DOHH2 (cell line): Measurements from ENCODE around the gene TM4SF5.
A peak's percentile ranks its signal among the peaks of the same experiment; 100 is the strongest.

Experiments
- H3F3A ChIP-seq: fragments of 200-600 bp; sonication (generic), shearing (Covaris generic); 2 replicates; pipeline ENCODE4 v1.6.0; 2016; ENCODE audit warnings: antibody characterized with exemption, mild to moderate bottlenecking; ENCODE audit not compliant: control insufficient read depth, insufficient read depth
- H3K27ac ChIP-seq: fragments of 200-600 bp; sonication (generic); 2 replicates; pipeline ENCODE4 v1.5.1; 2014; ENCODE audit warnings: low read depth, mild to moderate bottlenecking, low read length, moderate library complexity
- H3K27me3 ChIP-seq: fragments of 200-600 bp; sonication (generic); 2 replicates; pipeline ENCODE4 v1.6.1; 2014; ENCODE audit warnings: mild to moderate bottlenecking, low read length, mixed read lengths; ENCODE audit not compliant: control insufficient read depth
- H3K36me3 ChIP-seq: fragments of 200-600 bp; sonication (generic); 2 replicates; pipeline ENCODE4 v1.6.1; 2014; ENCODE audit warnings: mild to moderate bottlenecking, low read length, moderate library complexity, mixed read lengths; ENCODE audit not compliant: control insufficient read depth
- H3K4me1 ChIP-seq: fragments of 200-600 bp; sonication (generic); 2 replicates; pipeline ENCODE4 v1.6.1; 2014; ENCODE audit warnings: mild to moderate bottlenecking, low read length, mixed read lengths; ENCODE audit not compliant: control insufficient read depth
- H3K4me2 ChIP-seq: fragments of 200-600 bp; sonication (generic); 2 replicates; pipeline ENCODE4 v1.6.0; 2014; ENCODE audit warnings: mild to moderate bottlenecking, low read length, moderate library complexity
- H3K4me3 ChIP-seq: fragments of 200-600 bp; sonication (generic); 2 replicates; pipeline ENCODE4 v1.5.1; 2014; ENCODE audit warnings: mild to moderate bottlenecking, low read length, mixed read lengths
- H3K79me2 ChIP-seq: fragments of 200-600 bp; sonication (generic); 2 replicates; pipeline ENCODE4 v1.6.1; 2014; ENCODE audit warnings: mild to moderate bottlenecking, low read length, mixed read lengths; ENCODE audit not compliant: control insufficient read depth
- H3K9me2 ChIP-seq: fragments of 200-600 bp; sonication (generic); replicated peaks from 2 replicates; pipeline ENCODE4 v1.6.1; 2014; ENCODE audit warnings: mild to moderate bottlenecking, low read length, mixed read lengths; ENCODE audit not compliant: control insufficient read depth
- H3K9me3 ChIP-seq: fragments of 200-600 bp; sonication (generic); 2 replicates; pipeline ENCODE4 v1.6.1; 2014; ENCODE audit warnings: antibody characterized with exemption, low read length, mixed read lengths; ENCODE audit not compliant: control insufficient read depth, insufficient read depth
- H4K20me1 ChIP-seq: fragments of 200-600 bp; sonication (generic); 2 replicates; pipeline ENCODE4 v1.6.0; 2014; ENCODE audit warnings: low read depth, mild to moderate bottlenecking, antibody characterized with exemption, low read length, moderate library complexity; ENCODE audit not compliant: control insufficient read depth, insufficient read depth
- EZH2phosphoT487 ChIP-seq: fragments of 200-600 bp; sonication (generic); IDR thresholded peaks from 2 replicates; pipeline ENCODE4 v1.6.1; 2017; ENCODE audit warnings: borderline replicate concordance, mild to moderate bottlenecking, antibody characterized with exemption, low read length, moderate library complexity, mixed read lengths
- TF ChIP-seq, protein P1 (sequence below): fragments of 200-600 bp; sonication (generic); IDR thresholded peaks from one replicate; pipeline ENCODE4 v1.5.1; 2014; ENCODE audit warnings: antibody characterized with exemption, mild to moderate bottlenecking, low read depth, low read length; ENCODE audit not compliant: poor library complexity, severe bottlenecking

Gene TM4SF5

GRCh38 chr17:4796552-4796920 is 24.9 kb downstream of the TM4SF5 start:
- no peaks in the 10 kb centered on the region for H4K20me1 ChIP-seq
- no peaks in the 10 kb centered on the region for H3K9me3 ChIP-seq
- peaks cover 17% of the 10 kb centered on the region for H3K36me3 ChIP-seq
- no peaks in the 10 kb centered on the region for H3K9me2 ChIP-seq
- no peaks in the 10 kb centered on the region for H3F3A ChIP-seq
- H3K4me2 ChIP-seq, result peak overlapping the region; percentile 61
- peaks cover 17% of the 10 kb centered on the region for H3K79me2 ChIP-seq
- peaks cover 14% of the 10 kb centered on the region for H3K4me1 ChIP-seq
- H3K27ac ChIP-seq, result peak overlapping the region; percentile 15
- TF ChIP-seq EZH2phosphoT487, result no peak
- TF ChIP-seq, protein P1, sequence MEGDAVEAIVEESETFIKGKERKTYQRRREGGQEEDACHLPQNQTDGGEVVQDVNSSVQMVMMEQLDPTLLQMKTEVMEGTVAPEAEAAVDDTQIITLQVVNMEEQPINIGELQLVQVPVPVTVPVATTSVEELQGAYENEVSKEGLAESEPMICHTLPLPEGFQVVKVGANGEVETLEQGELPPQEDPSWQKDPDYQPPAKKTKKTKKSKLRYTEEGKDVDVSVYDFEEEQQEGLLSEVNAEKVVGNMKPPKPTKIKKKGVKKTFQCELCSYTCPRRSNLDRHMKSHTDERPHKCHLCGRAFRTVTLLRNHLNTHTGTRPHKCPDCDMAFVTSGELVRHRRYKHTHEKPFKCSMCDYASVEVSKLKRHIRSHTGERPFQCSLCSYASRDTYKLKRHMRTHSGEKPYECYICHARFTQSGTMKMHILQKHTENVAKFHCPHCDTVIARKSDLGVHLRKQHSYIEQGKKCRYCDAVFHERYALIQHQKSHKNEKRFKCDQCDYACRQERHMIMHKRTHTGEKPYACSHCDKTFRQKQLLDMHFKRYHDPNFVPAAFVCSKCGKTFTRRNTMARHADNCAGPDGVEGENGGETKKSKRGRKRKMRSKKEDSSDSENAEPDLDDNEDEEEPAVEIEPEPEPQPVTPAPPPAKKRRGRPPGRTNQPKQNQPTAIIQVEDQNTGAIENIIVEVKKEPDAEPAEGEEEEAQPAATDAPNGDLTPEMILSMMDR, result no peak
- peak overlapping the region; percentile 86 for H3K4me3 ChIP-seq
- peaks cover 4% of the 10 kb centered on the region; the same call in 1 of the 2 replicates for H3K27me3 ChIP-seq

DNA sequence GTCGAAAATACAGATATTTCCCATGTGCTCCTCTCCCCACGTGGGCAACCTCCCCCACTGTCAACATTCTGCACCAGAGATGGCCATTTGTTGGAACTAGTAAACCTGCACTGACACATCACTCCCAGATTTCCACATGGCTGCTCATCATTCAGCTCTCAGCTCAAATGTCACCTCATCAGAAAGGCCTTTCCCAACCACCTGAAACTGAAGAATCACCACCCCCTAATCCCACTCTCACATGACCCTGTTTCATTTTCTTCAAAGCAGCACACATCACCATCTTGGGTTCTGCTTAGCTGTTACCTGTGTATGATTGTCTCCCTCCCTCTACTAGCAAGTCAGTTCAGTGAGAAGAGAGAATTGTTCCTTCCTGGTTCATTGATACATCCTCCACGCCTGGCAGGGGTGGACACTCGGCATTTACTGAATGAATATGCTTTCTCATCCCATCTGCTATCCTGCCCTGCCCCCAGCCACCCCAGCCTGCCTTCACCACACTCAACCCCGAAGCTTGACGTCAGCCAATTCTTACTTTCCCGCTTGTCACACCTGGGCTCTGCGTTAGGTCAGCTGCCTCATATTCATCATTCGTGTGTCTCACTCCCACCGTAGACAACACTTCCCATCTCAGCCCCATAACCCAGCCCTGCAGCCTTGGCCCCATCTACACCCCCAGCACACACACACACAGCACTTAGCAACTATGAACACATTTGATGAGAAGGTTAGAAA is 28.9 kb downstream of the TM4SF5 start:
- H3F3A ChIP-seq, result no peaks in the 10 kb centered on the region
- no peak for TF ChIP-seq EZH2phosphoT487
- TF ChIP-seq, protein P1, result no peak
- peaks cover 8% of the 10 kb centered on the region for H3K4me1 ChIP-seq
- no peak overlapping the region for H3K4me2 ChIP-seq
- no peak overlapping the region for H3K4me3 ChIP-seq
- no peaks in the 10 kb centered on the region for H3K9me3 ChIP-seq
- no peaks in the 10 kb centered on the region for H3K27me3 ChIP-seq
- H3K9me2 ChIP-seq, result no peaks in the 10 kb centered on the region
- H3K27ac ChIP-seq, result no peak overlapping the region
- H4K20me1 ChIP-seq, result no peaks in the 10 kb centered on the region
- peaks cover 17% of the 10 kb centered on the region for H3K79me2 ChIP-seq
- peaks cover 17% of the 10 kb centered on the region for H3K36me3 ChIP-seq

DNA sequence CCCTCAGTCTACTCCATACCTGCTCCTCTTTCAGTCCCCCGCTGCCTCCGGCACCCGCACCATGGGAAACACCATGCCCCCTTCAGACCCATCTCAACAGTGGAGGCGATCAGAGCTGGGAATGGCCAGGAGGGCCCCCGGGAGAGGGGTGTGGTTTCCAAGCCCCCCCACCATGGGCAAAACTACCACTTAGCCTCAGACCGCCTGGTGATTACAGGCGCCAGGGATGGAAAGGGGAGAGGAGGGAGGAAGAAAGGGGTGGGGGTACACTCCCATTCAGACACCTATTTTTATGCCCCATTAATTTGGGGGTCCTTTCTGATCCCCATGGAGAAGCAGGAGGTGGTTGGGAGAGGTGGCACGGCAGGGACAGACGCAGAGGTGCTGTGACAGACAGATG is 30.5 kb downstream of the TM4SF5 start, which contains the start of gene C17orf114:
Gene C17orf114 (minus strand): TSS at position 101 of the 400 bp plus-strand sequence.
- H3K36me3 ChIP-seq, result peaks cover 17% of the 10 kb centered on the region
- no peaks in the 10 kb centered on the region for H3K27me3 ChIP-seq
- H3K4me2 ChIP-seq, result no peak within 1 kb of the TSS
- peaks cover 4% of the 10 kb centered on the region for H3K79me2 ChIP-seq
- H3K4me3 ChIP-seq, result no peak within 1 kb of the TSS
- H3F3A ChIP-seq, result no peaks in the 10 kb centered on the region
- no peaks in the 10 kb centered on the region for H4K20me1 ChIP-seq
- H3K9me3 ChIP-seq, result no peaks in the 10 kb centered on the region
- no peak for TF ChIP-seq EZH2phosphoT487
- TF ChIP-seq, protein P1, result no peak
- H3K9me2 ChIP-seq, result no peaks in the 10 kb centered on the region
- peaks cover 5% of the 10 kb centered on the region for H3K4me1 ChIP-seq
- H3K27ac ChIP-seq, result no peak within 1 kb of the TSS
